ENCODE measurements around the gene ADAMTS16. TPM values are rescaled to one million over a fixed set of nuclear protein-coding genes. Genes with fewer than 3 reads are reported as not detected.

Gene ADAMTS16
- total and polyA plus RNA-seq, 9 of the 15 experiments (the other 6 are each of a cell fraction or from before 2014, with no cell fraction given): not detected

GRCh38 chr5:5340206-5340729 lies 200.1 kb downstream of the ADAMTS16 start (continued):
- TF ChIP-seq, protein P1, sequence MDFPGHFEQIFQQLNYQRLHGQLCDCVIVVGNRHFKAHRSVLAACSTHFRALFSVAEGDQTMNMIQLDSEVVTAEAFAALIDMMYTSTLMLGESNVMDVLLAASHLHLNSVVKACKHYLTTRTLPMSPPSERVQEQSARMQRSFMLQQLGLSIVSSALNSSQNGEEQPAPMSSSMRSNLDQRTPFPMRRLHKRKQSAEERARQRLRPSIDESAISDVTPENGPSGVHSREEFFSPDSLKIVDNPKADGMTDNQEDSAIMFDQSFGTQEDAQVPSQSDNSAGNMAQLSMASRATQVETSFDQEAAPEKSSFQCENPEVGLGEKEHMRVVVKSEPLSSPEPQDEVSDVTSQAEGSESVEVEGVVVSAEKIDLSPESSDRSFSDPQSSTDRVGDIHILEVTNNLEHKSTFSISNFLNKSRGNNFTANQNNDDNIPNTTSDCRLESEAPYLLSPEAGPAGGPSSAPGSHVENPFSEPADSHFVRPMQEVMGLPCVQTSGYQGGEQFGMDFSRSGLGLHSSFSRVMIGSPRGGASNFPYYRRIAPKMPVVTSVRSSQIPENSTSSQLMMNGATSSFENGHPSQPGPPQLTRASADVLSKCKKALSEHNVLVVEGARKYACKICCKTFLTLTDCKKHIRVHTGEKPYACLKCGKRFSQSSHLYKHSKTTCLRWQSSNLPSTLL (IDR thresholded peaks at IDR 0.05): no peak
- TF ChIP-seq MLLT1 (IDR thresholded peaks at IDR 0.05): peak in 1 of 2 experiments; percentile 67; a peak in 1 of 4 replicates
- no peak for TF ChIP-seq NUFIP1 (IDR thresholded peaks at IDR 0.05; ENCODE audit: partially characterized antibody)
- no peak for TF ChIP-seq PCBP2 (IDR thresholded peaks at IDR 0.05; ENCODE audit: low read depth, low read length, poor library complexity, severe bottlenecking)
- TF ChIP-seq RBFOX2 (IDR thresholded peaks at IDR 0.05; ENCODE audit: low read depth, low read length): no peak
- no peak for TF ChIP-seq SUPT5H (IDR thresholded peaks at IDR 0.05)
- TF ChIP-seq KDM5B (IDR thresholded peaks at IDR 0.05; ENCODE audit: insufficient replicate concordance, low read depth, low read length): no peak
- TF ChIP-seq, protein P2, sequence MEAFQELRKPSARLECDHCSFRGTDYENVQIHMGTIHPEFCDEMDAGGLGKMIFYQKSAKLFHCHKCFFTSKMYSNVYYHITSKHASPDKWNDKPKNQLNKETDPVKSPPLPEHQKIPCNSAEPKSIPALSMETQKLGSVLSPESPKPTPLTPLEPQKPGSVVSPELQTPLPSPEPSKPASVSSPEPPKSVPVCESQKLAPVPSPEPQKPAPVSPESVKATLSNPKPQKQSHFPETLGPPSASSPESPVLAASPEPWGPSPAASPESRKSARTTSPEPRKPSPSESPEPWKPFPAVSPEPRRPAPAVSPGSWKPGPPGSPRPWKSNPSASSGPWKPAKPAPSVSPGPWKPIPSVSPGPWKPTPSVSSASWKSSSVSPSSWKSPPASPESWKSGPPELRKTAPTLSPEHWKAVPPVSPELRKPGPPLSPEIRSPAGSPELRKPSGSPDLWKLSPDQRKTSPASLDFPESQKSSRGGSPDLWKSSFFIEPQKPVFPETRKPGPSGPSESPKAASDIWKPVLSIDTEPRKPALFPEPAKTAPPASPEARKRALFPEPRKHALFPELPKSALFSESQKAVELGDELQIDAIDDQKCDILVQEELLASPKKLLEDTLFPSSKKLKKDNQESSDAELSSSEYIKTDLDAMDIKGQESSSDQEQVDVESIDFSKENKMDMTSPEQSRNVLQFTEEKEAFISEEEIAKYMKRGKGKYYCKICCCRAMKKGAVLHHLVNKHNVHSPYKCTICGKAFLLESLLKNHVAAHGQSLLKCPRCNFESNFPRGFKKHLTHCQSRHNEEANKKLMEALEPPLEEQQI (IDR thresholded peaks at IDR 0.05): no peak
- TF ChIP-seq ZNF24 (IDR thresholded peaks at IDR 0.05): no peak
- no peak for TF ChIP-seq PTBP1 (IDR thresholded peaks at IDR 0.05; ENCODE audit: low read depth, low read length)
- no peak for TF ChIP-seq STAT5A (IDR thresholded peaks at IDR 0.05; ENCODE audit: borderline replicate concordance, low read length)
- TF ChIP-seq ZNF407 (IDR thresholded peaks at IDR 0.05; ENCODE audit: low read depth): no peak
- no peak for TF ChIP-seq HIVEP1 (CRISPR knock-in tag; IDR thresholded peaks at IDR 0.05)
- TF ChIP-seq LCOR (CRISPR knock-in tag; IDR thresholded peaks at IDR 0.05): no peak
- TF ChIP-seq ZFP36 (IDR thresholded peaks at IDR 0.05; ENCODE audit: low read depth, low read length, partially characterized antibody): peak; percentile 64
